ENCODE measurements around the gene DOCK3.
"Not testable (repeated sequence)": the region's sequence is repeated elsewhere in the genome, so short reads cannot be mapped to it uniquely, and the experiment has no call there.

The DOCK3 gene

DNA sequence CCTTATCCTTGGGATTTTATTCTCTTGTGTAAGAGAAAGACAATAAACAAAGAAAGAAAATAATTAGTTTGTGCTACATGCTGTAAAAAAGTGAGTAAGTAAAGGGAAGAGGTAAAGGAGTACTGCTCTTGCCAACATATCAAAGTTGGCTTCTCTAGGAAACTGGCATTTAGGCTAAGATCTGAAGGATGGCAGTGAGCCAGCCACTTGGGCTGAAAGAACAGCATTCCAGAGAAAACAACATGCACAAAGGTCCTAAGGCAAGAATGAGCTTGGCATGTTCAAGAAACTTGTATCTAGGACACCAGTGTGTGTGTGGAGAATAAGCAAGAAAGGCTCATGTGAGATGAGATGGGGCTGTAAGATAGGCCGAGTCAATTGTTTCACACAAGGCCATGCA, 464.9 kb downstream of the DOCK3 start:
- no peak for DNase-seq

DNA sequence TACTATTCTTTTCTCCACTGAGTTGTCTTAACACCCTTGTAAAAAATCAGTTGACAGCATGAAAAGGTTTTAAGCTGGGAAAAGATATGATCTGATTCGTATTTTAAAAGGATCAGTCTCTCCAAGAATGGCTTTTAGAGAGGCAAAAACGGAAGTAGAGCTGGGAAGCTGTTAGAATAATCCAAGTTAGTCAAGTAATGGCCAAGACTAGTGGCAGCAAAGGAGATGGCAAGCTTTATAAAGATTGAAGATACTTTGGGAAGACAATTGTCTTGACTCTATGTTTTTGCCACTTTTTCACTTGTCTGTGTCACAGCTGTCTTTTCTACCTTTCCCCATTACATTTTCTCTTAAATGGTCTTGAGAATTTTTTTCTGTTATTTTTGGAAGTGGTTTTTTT, 466.8 kb downstream of the DOCK3 start:
- no peak for DNase-seq

DNA sequence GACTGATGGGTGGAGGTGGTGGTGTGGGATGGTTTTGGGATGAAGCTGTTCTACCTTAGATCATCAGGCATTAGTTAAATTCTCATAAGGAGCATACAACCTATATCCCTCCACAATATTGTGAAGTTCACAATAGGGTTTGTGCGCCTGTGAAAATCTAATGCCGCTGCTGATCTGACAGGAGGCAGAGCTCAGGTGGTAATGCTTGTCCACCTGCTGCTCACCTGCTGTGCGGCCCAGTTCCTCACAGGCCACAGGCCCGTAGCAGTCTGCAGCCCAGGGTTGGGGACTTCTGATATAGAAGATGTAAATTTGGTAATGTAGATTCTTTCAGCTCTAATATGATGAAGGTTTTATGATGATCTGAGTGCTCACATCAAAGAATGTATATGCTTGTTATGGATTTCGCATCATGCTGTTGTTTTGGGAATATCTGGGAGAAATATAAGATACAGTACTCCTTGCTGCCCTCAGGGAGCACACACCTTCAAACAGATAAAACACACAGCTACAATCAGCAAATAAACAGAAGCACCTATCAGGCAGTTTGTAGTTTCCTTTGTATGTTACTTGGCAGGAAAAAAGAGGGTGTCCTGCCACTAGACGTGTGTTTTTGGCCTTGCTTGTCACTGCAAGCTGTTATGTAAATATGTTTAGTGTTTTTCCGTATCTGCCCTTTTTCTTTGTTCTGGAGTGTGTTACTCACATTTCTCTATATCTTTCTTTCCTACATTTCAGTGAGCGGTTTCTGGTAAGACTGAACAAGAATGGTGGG, 471.3 kb downstream of the DOCK3 start:
- DNase-seq, result no peak

DNA sequence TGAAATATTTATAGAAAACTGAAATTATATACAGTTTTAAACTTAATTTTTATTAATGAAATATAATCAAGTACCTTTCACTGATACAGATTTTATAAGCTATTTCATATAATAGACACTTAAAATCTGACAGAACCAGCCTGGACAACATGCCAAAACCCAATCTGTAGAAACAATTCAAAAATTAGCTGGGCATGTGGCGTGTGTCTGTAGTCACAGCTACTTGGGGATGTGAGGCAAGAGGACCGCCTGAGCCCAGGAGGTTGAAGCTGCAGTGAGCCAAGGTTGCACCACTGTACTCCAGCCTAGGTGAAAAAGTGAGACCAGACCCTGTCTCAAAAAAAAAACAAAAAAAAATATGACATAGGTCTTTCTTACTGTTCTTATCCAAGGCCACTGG, 472.1 kb downstream of the DOCK3 start:
- DNase-seq, result no peak

DNA sequence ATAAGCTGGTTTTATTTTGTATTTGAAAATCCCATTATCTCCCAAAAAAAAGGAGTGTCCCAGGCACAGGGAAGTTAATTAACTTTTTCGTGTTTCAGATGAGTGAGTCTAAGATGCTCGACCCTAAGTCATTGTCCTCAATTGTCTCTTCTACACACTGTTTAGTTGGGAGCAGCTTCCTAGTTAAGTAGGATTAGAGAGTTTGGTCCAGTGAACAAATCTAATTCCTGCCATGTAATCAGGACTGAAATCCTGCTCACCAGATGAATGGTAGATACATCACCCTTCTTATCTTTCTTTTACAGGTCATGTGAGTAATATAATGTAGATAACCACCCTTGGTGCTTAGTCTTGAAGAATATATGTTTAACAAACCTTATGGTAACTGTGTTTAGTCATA, 481.4 kb downstream of the DOCK3 start:
- DNase-seq, result no peak

DNA sequence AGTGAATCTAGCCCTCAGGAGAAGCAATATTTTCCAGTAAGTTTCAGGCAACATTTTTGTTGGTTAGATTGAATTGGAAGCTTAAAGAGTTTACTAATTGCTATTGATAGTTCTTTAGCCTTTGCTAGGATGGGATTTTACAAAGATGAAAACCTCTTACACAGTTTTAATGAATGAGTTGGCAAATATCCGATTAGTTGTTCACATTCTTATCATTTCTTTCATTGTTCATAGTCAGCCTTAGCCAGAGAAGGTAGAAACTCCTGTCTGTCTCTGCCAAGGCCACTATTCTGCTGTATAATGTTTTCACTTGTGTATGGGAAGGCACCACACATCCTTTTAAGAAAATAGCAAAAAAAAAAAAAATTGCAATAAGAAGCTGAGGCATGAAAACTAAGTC, 488.3 kb downstream of the DOCK3 start:
- DNase-seq, result no peak

DNA sequence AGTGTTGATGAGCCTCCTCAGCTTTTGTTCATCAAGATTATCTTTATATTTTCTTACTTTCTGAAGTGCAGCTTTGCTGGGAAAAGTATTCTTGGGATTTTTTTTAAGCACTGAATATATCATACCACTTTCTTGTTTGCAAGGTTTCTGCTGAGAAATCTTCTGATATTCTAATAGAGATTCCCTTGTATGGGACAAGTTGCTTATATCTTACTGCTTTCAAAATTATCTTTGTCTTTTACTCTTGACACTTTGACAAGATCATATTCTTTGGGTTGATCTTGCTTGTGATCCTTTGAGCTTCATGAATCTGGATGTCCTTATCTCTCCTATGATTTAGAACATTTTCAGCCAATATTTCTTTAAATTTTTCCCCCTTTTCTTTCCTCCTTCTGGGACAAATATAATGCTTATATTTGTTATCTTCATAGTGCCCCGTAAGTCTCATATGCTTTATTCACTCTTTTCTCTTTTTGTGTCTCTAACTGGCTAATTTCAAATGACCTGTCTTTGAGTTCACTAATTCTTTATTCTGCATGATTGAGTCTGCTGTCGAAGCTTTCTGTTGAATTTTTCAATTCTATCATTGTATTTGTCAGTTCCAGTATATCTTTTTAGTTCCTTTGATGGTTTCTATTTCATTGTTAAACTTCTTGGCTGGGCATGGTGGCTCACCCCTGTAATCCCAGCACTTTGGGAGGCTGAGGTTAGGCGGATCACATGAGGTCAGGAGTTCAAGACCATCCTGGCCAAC, 499.0 kb downstream of the DOCK3 start:
- no peak for DNase-seq

DNA sequence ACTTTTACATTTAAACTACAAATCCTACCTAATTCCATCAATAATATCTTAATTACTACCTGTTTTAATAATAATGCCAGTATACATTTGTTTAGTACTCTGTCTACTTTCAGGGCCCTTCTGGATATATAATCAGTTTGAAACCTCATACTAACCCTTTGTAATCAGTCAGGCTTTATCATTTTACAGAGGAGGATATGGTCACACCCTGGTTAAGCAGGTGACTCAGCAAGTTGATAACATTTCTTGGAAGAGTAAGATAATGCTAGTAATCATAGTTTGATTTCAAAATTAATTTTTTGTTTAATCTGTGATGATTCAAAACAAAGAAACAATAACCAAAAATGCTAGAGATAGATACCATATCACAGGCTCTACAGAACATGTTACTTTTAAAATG, 502.2 kb downstream of the DOCK3 start:
- DNase-seq, result no peak

DNA sequence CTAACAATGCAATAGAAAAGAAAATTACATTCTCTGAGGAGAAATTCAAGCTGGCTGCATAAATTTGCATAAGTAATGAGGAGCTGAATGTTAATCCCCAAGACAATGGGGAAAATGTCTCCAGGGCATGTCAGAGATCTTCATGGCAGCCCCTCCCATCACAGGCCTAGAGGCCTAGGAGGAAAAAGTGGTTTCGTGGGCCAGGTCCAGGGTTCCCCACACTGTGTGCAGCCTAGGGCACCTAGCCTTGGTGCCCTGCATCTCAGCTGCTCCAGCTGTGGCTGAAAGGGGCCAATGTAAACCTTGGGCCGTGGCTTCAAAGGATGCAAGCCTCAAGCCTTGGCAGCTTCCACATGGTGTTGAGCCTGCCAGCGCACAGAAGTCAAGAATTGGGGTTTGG, 511.7 kb downstream of the DOCK3 start:
- not testable (repeated sequence) for DNase-seq

DNA sequence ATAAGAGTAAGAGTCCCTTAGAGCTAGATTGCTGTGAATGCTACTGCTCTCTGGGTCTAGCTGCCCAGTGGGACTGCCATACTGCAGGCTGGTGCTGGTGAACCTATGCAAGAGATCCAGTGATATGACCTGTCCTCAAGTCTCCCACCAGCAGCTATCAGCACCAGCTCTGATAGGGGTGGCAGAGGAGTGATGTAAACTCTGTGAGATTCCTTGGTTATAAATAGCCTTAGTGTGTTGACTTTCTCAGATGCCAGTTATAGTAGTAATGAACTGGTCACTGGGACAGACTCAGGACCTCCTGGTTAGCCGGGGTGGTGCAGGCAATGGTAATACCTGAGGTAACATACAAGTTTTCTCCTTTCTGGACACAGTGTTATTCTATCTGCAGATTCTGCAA, 515.5 kb downstream of the DOCK3 start:
- DNase-seq, result no peak

DNA sequence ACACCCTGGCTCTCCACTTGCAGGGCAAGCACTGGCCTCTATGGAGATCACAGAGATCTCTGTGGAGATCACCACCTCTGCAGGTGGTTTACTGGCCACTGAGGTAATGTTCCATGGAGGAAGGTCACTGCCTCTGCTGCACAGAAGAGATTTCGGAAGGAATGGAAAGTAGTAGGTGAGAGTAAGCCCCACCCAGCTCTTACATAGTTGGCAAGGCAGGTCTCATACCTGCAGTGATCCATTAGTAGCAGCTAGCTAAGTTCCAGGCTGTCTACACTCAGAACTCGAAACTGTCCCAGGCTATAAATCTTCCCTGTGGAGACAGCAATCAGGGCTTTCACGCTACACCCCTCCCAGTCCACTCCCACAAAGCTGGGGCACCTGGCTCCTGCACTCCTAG, 516.1 kb downstream of the DOCK3 start:
- no peak for DNase-seq

DNA sequence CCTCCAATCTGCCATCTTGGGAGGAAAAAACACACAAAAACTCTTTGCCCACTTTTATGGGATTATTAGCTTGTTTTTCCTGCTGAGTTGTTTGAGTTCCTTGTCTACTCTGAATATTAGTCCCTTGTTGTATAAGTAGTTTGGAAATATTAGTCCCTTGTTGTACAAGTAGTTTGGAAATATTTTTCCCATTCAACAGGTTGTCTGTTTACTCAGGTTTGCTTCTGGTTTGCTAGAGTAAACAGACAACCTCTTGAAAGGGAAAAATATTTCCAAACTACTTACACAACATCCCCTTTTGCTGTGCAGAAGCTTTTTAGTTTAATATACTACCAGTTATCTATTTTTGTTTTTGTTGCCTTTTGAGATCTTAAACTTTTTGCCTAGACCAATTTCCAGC, 517.0 kb downstream of the DOCK3 start:
- DNase-seq, result no peak

DNA sequence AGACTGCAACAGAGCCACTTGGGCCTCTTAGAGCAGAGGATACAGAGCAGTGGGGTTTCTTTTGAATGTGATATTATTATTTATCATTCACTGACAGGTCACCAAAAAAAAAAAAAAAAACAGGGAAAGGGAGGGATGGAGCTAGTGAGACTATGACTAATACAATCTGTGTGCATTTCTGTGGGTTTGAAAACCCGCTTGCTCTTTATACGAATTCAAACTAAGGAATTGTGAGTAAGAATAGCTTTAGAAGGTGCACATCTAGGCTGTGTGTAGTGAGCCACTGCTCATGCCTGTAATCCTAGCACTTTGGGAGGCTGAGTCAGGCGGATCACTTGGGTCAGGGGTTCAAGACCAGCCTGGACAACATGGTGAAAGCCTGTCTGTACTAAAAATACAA, 523.8 kb downstream of the DOCK3 start:
- no peak for DNase-seq

DNA sequence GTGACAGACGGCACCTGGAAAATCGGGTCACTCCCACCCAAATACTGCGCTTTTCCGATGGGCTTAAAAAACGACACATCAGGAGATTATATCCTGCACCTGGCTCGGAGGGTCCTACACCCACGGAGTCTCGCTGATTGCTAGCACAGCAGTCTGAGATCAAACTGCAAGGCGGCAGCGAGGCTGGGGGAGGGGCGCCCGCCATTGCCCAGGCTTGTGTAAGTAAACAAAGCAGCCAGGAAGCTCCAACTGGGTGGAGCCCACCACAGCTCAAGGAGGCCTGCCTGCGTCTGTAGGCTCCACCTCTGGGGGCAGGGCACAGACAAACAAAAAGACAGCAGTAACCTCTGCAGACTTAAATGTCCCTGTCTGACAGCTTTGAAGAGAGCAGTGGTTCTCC, 524.6 kb downstream of the DOCK3 start:
- not testable (repeated sequence) for DNase-seq

DNA sequence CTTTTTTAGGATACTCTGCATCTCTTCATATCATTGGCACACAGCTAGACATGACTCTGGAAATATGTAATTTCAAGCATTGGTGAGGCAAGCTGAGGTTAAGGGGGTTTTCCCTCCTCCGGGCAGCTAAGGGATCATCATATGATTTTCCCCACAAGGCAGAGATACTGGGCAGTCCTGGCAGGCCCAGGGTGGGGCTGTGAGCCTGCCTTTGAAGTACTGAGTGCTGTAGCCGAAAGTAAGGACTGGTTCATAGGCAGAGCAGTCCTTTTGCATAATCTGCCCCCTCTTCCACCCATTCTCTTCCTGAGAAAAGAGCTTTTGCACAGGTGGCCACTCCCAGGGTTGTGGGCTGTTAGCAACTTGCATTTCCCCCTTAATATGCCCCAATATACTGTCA, 541.6 kb downstream of the DOCK3 start:
- DNase-seq, result no peak

DNA sequence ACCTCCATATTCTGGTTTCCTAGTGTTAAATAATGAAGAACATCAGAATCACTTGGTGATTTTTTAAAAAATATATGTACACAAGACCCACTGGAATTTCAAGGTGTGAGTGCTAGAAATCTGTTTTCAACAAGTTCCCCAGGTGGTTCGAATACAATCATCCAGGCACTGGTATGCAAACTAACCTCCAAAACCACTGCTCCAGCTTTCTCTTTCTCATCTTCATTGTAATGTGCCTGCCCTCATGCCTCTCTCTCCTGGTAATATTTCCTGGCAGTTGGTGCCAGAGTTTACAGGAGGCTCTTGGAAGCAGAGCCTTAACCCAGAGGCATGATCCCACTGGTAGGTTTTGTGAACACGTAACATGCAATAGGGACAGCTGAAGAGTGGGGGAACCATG, 547.2 kb downstream of the DOCK3 start:
- DNase-seq, result no peak

DNA sequence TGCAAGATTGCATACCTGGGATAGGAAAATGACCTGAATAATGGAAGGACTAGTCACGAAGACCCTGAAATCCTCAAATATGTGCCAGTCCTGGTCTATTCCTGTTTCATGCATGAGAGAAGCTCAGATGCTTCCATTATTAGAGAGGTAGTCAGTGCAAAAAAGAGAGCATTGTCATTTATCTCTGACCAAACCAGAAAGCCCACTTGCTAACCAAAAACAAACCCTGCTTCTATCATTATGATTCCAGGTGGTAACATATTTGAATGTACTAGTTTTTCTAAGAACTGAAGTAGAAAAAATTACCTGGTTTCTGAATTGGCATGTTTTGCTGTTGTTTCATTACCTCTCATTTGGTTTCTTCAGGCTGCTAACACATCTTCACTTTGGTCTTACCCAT, 549.6 kb downstream of the DOCK3 start:
- DNase-seq, result no peak

DNA sequence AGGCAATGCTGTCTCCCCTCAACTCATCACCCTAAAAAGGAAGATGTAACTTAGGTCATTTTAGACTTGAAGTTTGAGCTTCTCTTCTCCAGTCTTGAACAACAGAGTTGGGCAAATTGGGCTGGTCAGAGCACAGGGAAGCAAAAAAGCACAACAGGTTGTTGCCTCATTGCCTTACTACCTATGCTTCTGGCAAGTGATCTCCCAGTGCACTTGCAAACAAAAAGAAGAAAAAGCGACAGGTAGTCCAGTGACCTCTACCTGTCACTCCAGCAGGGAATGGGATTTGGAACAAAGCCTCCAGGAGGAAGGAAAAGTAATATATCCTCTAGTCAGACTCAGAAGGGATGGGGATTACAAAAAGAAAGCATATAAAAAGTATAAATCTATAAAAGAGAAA, 550.1 kb downstream of the DOCK3 start:
- no peak for DNase-seq

DNA sequence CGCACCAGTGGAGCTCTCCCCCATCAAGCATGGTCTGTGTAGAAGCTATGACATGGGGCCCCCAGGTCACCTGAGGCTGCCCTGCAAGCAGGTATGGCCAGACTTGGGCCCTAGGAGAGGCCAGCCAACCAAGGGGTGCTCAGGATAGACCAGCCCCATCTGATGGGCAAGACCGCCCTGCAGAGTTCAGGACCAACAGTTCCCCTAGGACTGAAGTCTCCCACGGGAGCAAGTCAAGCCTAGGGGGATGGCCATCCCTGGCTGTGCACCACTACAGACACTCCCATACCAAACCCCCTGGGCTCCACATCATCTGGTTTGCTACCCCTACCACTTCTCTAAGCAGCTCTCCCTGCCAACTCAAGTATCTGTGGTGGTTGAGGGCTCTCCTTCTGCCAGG, 568.2 kb downstream of the DOCK3 start:
- no peak for DNase-seq

DNA sequence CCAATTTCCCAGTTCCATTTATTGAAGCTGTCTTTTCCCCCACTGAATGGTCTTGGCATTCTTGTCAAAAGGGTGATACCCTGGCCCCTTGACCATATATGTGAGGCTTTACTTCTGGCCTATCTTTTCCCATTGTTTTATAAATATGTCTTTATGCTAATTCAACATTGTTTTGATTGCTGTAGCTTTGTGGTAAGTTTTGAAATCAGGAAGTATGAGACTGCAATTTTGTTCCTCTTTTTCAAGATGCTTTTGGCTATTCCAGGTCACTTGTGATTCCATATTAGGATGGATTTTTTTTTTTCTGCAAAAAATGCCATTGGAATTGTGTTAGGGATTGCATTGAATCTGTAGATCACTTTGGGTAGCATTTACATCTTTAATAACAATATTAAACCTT, 569.2 kb downstream of the DOCK3 start:
- no peak for DNase-seq

DNA sequence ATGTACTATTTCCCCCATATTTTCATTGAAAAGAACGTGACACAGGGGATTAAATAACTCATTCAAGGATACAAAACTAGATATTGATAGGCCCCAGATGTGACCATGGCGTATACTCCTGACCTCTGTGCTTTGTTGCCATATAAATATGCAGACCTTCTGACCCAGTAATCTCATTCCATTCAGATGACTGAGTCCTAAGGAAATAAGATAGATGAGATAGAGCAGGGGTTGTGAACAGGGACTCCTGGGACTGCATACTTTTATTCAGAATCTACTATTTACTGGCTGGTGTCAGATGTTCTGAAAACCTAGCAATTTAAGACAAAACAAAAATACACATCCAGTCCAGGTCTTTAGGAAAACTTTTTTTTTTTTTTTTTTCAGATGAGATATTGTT, 571.1 kb downstream of the DOCK3 start:
- no peak for DNase-seq

DNA sequence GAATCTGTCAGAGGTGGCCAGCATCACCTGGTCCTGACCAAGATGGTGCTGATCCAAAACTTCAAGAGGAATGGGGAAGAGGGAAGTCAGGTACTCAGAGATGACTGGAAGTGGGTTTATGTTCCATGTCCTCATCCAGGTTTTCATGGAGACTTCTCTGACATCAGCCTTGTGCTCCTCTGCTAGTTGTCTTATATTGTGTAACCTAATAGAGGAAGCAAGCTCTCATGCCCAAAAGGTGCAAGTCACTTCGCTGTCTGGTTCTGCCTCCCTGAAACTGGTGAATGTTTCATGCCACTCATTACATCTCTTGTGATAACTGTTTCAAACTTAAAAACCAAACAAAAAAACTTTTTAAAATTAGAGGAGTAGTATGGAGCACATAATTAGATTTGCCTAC, 583.1 kb downstream of the DOCK3 start:
- no peak for DNase-seq

DNA sequence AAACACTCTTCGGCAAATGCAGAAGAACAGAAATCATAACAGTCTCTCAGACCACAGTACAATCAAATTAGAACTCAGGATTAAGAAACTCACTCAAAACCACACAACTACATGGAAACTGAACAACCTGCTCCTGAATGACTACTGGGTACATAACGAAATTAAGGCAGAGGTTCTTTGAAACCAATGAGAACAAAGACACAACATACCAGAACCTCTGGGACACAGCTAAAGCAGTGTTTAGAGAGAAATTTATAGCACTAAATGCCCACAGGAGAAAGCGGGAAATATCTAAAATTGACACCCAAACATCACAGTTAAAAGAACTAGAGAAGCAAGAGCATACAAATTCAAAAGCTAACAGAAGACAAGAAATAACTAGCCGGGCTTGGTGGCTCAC, 589.4 kb downstream of the DOCK3 start:
- not testable (repeated sequence) for DNase-seq

DNA sequence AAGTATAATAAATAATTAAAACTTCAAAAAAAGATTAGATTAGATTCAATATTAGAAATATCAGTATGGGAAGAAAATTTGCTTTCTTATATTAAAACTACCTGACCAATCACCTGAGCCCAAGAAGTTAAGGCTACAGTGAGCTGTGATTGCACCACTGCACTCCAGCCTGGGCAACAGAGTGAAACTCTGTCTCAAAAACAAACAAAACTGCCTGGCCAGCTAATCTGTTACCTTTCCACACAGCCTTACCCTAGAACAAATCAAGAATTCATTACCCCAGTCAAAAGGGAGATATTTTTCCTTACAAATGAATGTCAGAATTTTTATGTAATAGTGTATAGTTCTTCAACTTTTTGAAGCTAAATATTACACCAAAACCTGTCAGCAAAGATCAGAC, 593.4 kb downstream of the DOCK3 start:
- no peak for DNase-seq

DNA sequence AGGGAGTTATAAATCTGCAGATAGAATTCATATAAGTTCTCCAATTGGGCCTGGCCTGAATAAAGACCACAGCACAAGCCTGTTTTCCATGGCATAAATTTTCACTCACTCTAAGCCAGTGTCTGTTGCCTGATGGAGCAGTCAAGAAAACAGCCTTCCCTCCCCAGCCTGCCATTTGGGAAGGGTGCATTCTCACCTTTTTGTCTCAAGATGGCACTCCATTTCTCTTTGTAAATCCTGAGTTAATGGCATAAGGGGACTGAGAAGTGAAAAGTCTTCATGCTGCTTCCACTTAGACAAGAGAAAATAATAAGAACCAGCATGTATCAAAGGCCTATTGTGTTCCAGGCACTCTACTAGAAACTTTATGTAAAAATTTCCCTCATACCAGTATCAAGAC, 594.7 kb downstream of the DOCK3 start:
- DNase-seq, result no peak

Data from NCI-H2029 (cell line).